Superior temporal gyrus (tissue), 1 donor: Measurements from ENCODE around the gene PSAT1.
A peak's percentile ranks its signal among the peaks of the same experiment; 100 is the strongest.

Experiments used
- DNase-seq: peaks from one replicate; pipeline ENCODE4 v3.0.0-alpha.2; 2016; ENCODE audit errors: extremely low spot score

PSAT1 gene

GRCh38 chr9:78316166-78316892, 19.4 kb downstream of the PSAT1 start:
- no peak for DNase-seq

DNA sequence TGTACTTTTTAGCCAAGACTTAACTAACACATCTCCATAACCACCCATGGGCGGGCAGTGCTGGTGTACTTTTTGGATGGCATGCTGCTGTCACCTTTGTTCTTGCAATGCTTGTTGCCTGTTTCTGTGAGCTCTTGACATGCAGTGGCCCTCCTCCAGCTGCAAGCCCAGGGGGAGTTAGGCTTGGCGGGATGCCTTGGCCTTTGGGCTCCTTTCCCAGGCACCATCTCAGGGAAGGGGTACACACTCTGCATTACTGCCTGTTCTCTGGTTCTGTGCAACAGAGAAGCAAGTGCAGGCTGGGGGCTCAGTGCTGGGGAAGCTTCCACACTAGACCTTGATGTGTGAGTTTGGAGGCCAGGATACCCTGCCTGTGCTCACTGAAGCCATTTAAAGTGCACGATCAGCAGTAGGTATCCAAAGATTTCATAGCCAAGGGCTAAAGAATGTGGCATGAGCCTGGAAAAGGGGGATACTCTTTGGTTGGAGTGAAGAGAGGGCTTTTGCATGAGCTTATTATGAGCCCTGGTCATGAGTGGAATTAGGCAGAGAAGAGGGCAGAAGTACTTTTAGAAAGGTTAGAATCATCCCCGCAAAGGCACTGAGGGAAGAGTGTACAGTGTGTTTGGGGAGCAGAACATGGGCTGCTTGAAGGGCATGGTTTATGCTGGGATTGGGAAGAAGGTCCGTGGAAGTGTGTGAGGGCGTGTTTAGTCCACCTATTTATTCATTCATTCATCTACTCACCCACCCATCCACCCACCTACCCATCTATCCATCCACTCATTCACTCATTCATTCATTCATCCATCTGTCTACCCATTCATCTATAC, 22.5 kb downstream of the PSAT1 start:
- no peak for DNase-seq

DNA sequence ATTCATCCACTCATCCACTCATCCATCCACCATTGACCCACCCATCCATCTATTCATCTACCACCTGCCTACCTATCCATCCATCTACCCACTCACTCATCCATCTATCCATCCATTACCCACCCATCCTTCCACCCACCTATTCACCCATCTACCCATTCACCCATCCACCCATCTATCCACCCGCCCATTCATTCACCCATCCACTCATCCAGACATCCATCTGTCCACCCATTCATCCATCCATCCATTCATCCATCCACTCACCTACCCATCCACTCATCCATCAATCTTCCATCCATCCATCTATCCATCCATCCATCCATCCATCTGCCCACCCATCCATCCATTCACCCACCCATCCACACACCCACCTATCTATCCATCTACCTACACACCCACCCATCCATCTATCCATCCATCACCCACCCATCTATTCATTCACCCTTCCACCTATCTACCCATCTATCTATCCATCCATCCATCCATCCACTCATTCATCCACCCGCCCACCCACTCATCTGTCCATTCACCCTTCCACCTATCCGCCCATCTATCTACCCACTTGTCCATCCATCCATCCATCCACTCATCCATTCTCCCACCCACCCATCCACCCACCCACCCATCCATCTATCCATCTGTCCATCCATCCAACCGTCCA, 23.2 kb downstream of the PSAT1 start:
- DNase-seq, result no peak

DNA sequence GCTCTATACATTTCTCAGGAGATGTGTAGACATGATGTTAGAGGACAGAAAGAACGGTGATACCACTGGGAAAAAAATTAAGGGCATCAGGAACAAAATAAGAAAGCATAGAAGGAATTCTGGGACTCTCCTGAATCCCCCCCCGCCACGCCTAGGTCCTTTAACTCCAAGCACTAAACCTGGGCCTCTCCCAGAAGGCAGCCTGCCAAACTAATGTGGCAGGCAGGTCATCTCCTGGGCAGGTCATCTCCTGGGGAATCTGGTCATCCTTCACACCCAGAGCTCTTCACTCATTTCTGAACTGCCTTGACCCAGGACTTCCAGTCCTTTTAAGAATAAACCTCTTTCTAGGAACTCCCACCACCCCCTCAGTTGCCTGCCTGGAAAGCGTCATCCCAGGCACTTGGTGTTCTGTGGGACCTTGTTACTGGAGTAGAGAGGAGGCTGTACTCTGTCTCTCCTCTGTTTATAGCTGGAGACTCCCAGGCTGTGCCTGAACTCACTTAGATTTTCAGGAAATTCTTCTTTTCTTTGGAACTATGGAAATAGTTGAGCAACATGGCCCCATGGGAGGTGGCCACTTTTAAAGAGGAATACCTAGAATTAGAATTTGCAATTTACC, 24.1 kb downstream of the PSAT1 start:
- DNase-seq, result no peak

GRCh38 chr9:78321505-78321904, 24.6 kb downstream of the PSAT1 start:
- no peak for DNase-seq

DNA sequence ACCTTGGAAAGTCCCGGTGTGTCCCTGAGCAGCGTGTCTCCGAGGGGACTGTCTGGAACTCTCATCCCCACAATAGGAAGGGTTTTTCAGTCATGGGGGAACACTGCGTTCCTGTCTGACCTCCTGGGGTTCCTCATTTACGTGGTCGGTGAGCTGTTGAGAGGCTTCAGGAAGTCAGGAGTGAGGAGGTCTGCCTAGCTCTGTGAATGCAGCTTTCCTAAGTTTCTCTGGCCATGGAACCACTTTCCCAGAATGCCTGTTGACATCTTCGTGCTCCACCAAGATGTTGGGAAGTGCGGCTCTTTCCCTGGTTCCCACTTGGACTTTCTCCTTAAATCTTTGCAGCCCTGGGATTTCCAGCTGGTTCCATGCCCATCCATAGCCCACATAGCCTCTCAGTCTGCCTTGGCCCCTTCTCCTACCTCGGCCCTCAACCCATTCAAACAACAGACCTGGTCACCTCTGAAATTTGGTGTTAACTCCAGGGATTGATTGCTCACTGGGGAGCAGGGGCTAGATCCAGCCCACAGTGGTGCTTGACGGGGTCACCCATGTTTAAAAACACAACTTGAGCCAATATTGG, 27.2 kb downstream of the PSAT1 start:
- no peak for DNase-seq

GRCh38 chr9:78324682-78325081, 27.8 kb downstream of the PSAT1 start:
- DNase-seq, result no peak

GRCh38 chr9:78325343-78325742, 28.4 kb downstream of the PSAT1 start:
- DNase-seq, result peak; percentile 27

GRCh38 chr9:78325846-78326360, 29.0 kb downstream of the PSAT1 start:
- no peak for DNase-seq

- DNase-seq, result no peak
These were observed 29.6 kb downstream of the PSAT1 start for GRCh38 chr9:78326564-78326963.

- DNase-seq, result no peak
These were observed 35.5 kb downstream of the PSAT1 start for GRCh38 chr9:78332381-78332780.

DNA sequence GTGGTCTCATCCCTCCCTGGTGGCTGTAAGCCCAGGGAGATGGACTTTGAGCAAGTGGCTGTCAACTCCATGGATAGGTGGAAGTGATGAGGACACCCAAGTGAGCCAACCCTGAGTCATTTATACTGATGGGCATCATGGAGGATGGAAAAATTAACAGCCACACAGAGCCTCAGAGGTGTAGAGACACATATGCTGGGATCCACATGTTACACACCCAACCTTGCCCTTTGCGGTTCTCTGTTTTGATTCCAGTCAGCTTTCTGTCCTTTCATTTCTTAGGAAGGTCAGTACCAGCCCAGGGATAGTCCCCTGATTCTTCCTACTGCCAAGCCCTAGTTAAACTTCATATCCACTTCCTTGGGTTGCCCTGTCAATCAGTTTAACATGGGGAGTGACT, 51.9 kb downstream of the PSAT1 start:
- DNase-seq, result no peak

- DNase-seq, result no peak
These were observed 54.9 kb downstream of the PSAT1 start for GRCh38 chr9:78351816-78352215.

DNA sequence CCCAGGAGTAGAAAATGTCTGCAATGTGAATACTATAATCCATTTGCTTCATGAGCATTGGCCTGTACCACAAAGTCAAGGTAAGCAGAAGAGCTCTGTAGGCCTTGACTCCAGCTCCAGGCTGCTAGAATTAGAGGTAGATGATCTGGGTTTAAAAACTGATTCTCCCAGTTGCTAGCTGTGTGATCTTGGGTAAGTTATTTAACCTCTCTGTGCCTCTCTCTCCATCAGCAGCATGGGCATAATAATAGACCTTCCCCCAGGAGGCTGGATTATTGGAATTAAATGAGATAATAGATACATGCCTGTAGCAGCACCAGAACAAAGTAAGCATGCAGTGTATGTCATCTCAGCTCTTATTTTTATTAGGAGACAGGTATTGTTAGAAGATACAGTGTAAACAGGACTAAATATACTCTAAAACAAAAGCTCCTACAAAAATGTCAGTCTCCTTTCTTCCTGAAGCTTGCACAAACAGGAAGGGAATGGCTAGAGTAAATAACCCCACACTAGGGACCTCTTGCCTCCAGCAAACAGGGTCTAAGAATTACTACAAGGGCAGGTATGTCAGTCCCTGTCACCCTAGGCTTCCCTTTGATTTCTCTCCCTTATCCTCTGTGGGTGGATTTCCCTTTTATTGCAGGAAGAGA, 57.5 kb downstream of the PSAT1 start:
- DNase-seq, result no peak

DNA sequence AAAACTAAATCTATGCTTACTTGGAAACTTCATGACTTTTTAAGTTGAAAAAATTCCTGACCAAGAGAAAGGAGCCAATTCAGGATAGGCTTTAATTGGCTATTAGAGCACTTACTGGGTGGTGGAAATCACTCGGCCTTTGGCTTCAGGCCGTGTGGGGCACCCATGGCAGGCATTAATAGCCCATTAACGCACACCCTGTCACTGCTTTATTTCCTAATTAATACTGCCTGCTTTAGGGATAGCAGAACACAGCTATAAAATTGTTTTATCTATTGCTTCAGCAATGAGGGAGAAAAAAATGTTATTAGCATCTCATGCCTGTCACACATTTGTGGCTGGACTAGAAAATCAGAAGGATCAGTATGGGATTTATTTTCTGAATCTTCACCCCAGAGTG, 58.1 kb downstream of the PSAT1 start:
- DNase-seq, result no peak

GRCh38 chr9:78356634-78357033, 59.7 kb downstream of the PSAT1 start:
- DNase-seq, result no peak

DNA sequence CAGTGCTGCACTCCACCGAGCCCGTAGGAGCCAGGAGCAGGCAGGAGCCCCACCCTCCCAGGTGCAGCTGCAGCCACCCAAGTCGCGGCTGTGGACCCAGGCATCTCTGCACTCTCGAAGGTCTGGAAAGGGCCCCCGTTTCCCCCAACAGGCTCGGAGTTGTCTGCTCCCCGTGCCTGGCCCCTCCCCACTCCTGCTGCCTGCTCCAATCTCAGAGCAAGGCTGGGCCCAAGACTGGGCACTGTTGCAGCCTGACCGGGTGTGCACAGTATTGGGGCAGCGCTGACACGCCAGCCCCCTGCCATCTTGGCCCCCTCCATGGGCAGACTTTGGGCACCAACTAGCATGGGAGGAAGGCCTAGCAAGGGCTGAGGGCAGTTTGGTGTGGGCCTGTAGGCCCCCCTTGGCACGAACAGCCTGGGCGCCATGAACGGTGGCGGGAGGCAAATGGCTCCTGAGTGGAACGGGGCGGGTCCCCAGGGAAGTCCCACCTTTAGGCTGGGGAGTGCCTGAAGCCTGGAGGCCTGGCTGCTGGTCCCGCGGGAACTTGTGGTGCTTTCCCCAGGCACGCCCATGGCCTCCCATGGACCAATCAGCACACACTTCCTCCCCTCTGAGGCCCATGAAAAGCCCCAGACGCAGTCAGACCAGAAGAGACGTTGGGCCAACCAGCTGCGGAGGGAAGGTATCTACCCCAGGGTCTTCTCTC, 60.4 kb downstream of the PSAT1 start:
- DNase-seq, result no peak

DNA sequence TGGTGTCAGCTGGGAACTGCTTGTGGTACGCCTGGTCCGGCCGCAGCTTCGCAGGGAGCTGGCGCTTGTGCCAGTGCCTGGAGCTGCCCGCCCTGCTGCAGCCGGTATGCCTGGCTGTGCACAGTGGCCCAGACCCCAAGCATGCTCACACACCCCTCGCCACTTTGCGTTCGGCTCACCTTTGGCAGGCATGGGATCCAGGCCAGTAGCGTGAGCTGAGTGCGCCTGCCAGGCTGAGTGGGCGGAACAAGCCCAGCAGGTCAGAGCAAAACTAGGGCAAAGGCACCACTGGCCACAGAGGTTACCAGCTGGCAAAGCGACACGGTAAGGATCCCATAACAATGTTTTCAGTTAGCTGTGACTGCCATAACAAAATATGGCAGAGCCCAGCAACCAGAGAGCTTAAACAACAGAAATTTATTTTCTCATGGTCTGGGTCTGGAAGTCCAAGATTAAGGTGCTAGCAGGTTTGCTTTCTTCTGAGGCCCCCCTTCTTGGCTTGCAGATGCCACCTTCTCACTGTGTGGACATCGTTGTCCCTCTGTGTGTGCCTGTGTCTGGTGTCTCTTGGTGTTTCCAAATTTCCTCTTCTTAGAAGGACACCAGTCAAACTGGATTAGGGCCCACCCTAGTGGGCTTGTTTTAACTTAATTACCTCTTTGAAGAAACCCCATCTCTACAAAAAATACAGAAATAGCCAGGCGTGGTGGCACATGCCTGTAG, 61.6 kb downstream of the PSAT1 start:
- DNase-seq, result no peak

- no peak for DNase-seq
These were observed 66.3 kb downstream of the PSAT1 start for GRCh38 chr9:78363221-78363620.
